Measurements from ENCODE around the gene TEDDM1.

The TEDDM1 gene

DNA sequence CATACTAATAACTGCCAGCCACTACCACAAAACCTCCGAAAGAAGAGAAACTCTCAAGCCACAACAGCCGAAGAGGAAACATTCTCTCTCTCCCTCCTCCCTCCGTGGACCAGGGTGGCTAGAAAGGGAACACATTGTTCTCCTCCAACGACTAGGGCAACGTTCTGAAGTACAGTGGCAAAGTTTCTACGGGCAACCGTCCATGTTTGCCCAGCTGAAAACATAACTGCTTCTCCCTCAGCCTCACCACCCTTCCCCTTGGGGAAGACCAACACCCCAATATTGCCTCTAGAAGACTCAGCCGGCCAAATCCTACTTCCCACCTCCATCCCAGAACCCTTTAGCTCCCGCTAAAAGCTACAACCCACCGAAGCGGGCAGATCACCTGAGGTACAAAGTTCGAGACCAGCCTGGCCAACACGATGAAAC lies 10.8 kb downstream of the TEDDM1 start:
- peak overlapping the region; percentile 88 for H3K9ac ChIP-seq (ENCODE audit: low read depth, low read length)

DNA sequence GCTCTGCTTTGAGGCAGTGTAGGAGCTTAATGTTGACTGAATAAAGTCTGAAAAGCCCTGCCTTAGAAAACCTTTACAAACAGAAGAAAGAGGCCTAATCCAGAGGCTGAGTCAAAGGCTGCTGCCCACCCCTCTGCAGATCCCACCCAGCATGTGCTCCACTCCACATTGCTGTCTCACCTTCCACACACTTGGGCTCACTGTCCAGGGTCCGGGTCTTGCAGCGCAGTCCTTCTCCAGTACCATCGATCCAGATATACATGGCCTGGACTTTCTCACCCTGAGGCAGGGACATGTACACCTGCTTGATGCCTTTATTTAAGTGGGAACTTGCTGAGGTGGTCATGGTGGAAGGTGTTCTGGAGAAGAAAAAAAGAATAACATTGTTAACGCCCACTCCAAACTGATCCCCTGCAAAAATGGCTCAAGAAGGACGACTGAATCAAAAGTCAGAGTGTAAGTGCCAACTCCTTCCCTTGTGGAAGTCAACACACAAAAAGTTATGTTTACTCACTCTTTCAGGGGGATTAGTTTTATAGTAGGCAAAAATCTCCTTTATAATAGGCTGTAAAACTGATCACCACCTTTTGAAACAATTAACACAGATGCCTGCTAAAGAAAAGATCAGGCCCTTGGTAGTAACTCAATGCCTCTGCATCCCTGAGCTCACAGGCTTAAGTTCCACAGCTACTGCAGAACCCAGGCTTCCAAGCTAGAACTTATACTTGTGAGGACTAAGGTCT lies 11.9 kb downstream of the TEDDM1 start:
- peak overlapping the region; percentile 68 for H3K4me2 ChIP-seq (ENCODE audit: insufficient read depth, low read length)
- H3K4me1 ChIP-seq (ENCODE audit: insufficient read depth, low read length) = peaks cover 52% of the 10 kb centered on the region
- no peaks in the 10 kb centered on the region for H3K9me3 ChIP-seq (ENCODE audit: insufficient read depth, low read length, severe bottlenecking)
- H3K27ac ChIP-seq (ENCODE audit: low read length) = peak overlapping the region; percentile 82
- peaks cover 67% of the 10 kb centered on the region for H3K79me2 ChIP-seq (ENCODE audit: insufficient read depth, low read length)
- no peaks in the 10 kb centered on the region for H3K27me3 ChIP-seq (ENCODE audit: insufficient read depth, low read length, poor library complexity)
- no peak overlapping the region for H2AFZ ChIP-seq (ENCODE audit: low read depth, low read length)
- DNase-seq = no peak
- H4K20me1 ChIP-seq (ENCODE audit: insufficient read depth, low read length) = peaks cover 70% of the 10 kb centered on the region
- H3K36me3 ChIP-seq (ENCODE audit: insufficient read depth, low read length) = peaks cover 68% of the 10 kb centered on the region
- TF ChIP-seq CTCF (IDR thresholded peaks at IDR 0.05; ENCODE audit: borderline replicate concordance, extremely low read depth, low read length, poor library complexity, severe bottlenecking) = no peak
- TF ChIP-seq EZH2 (IDR thresholded peaks at IDR 0.05; ENCODE audit: borderline replicate concordance, low read depth, low read length, severe bottlenecking) = no peak
- peak overlapping the region; percentile 88 for H3K9ac ChIP-seq (ENCODE audit: low read depth, low read length)
- ATAC-seq (ENCODE audit: insufficient read depth, low read depth) = no peak
- peak overlapping the region; percentile 50 to 73; a peak in 3 of 4 replicates for H3K4me3 ChIP-seq (ENCODE audit: low read depth in 1 of 2, low read length in 2 of 2)

More for the DNA sequence above, 10.8 kb downstream of the TEDDM1 start:
- H2AFZ ChIP-seq (ENCODE audit: low read depth, low read length) = no peak overlapping the region
- H3K9me3 ChIP-seq (ENCODE audit: insufficient read depth, low read length, severe bottlenecking) = no peaks in the 10 kb centered on the region
- DNase-seq (peak; percentile 54), ATAC-seq (ENCODE audit: insufficient read depth, low read depth) (peak; percentile 12; the same call in 1 of the 3 replicates)
- H3K4me2 ChIP-seq (ENCODE audit: insufficient read depth, low read length) = peak overlapping the region; percentile 68
- peaks cover 59% of the 10 kb centered on the region for H4K20me1 ChIP-seq (ENCODE audit: insufficient read depth, low read length)
- peaks cover 67% of the 10 kb centered on the region for H3K79me2 ChIP-seq (ENCODE audit: insufficient read depth, low read length)
- H3K36me3 ChIP-seq (ENCODE audit: insufficient read depth, low read length) = peaks cover 57% of the 10 kb centered on the region
- peak overlapping the region; percentile 50 to 73; a peak in 3 of 4 replicates for H3K4me3 ChIP-seq (ENCODE audit: low read depth in 1 of 2, low read length in 2 of 2)
- TF ChIP-seq EZH2 (IDR thresholded peaks at IDR 0.05; ENCODE audit: borderline replicate concordance, low read depth, low read length, severe bottlenecking) = no peak
- no peak for TF ChIP-seq CTCF (IDR thresholded peaks at IDR 0.05; ENCODE audit: borderline replicate concordance, extremely low read depth, low read length, poor library complexity, severe bottlenecking)
- no peaks in the 10 kb centered on the region for H3K27me3 ChIP-seq (ENCODE audit: insufficient read depth, low read length, poor library complexity)
- peak overlapping the region; percentile 82 for H3K27ac ChIP-seq (ENCODE audit: low read length)
- peaks cover 52% of the 10 kb centered on the region for H3K4me1 ChIP-seq (ENCODE audit: insufficient read depth, low read length)

- ATAC-seq (ENCODE audit: insufficient read depth, low read depth) (no peak), DNase-seq (no peak)
- H3K36me3 ChIP-seq (ENCODE audit: insufficient read depth, low read length) = peaks cover 78% of the 10 kb centered on the region
- H3K4me1 ChIP-seq (ENCODE audit: insufficient read depth, low read length) = peaks cover 49% of the 10 kb centered on the region
- no peak overlapping the region for H3K9ac ChIP-seq (ENCODE audit: low read depth, low read length)
- no peak overlapping the region for H3K27ac ChIP-seq (ENCODE audit: low read length)
- H3K4me2 ChIP-seq (ENCODE audit: insufficient read depth, low read length) = peak overlapping the region; percentile 68
- H2AFZ ChIP-seq (ENCODE audit: low read depth, low read length) = no peak overlapping the region
- H3K79me2 ChIP-seq (ENCODE audit: insufficient read depth, low read length) = peaks cover 67% of the 10 kb centered on the region
- TF ChIP-seq CTCF (IDR thresholded peaks at IDR 0.05; ENCODE audit: borderline replicate concordance, extremely low read depth, low read length, poor library complexity, severe bottlenecking) (no peak), EZH2 (IDR thresholded peaks at IDR 0.05; ENCODE audit: borderline replicate concordance, low read depth, low read length, severe bottlenecking) (no peak)
- H3K27me3 ChIP-seq (ENCODE audit: insufficient read depth, low read length, poor library complexity) = no peaks in the 10 kb centered on the region
- peak overlapping the region in 1 of 2 experiments; percentile 73; a peak in 1 of 4 replicates for H3K4me3 ChIP-seq (ENCODE audit: low read depth in 1 of 2, low read length in 2 of 2)
- H4K20me1 ChIP-seq (ENCODE audit: insufficient read depth, low read length) = peaks cover 73% of the 10 kb centered on the region
- H3K9me3 ChIP-seq (ENCODE audit: insufficient read depth, low read length, severe bottlenecking) = no peaks in the 10 kb centered on the region
These were observed 12.9 kb downstream of the TEDDM1 start for GRCh38 chr1:182387566-182387965.
